Limb (tissue), 2 donors: ENCODE measurements around the gene KRT6B.
"Not testable (repeated sequence)": the region's sequence is repeated elsewhere in the genome, so short reads cannot be mapped to it uniquely, and the experiment has no call there.

Source experiments
- DNase-seq, 2 donors: peaks; one replicate each; pipeline ENCODE4 v3.0.0-alpha.2; 2016; ENCODE audit errors: extremely low spot score in 2 of 2

Gene KRT6B

GRCh38 chr12:52413202-52413601 lies 38.7 kb downstream of the KRT6B start:
- no peak for DNase-seq

- DNase-seq, result no peak
These were observed 40.1 kb downstream of the KRT6B start for GRCh38 chr12:52411815-52412214.

DNA sequence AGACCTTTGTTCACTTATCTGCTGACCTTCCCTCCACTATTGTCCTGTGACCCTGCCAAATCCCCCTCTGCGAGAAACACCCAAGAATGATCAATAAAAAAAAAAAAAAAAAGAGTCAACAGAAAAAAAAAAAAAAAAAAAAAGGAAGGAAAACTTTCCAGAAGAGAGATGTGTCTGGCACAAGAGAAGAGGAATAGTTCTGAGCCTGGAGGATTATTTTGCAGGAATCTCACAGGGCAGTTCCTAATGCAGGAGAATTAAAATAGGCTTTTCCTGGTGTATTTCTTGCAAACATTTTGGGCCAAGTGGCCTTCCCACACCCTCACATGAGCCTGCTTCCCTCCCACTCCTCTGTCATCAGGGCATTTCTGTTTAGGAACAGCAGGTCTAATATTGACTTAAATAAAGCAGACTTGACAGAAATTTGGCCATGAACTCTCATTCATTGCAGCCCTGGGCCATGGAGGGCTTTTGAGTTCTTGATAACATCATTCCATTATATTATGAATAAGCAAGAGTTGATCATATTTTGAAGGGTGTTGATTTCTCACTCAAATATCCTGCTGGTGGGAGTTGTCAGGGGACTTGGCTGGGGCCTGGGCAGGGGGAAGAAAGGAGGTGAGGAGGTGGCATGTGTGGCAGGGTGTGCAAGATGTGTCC lies 41.2 kb downstream of the KRT6B start:
- DNase-seq, result not testable (repeated sequence)

DNA sequence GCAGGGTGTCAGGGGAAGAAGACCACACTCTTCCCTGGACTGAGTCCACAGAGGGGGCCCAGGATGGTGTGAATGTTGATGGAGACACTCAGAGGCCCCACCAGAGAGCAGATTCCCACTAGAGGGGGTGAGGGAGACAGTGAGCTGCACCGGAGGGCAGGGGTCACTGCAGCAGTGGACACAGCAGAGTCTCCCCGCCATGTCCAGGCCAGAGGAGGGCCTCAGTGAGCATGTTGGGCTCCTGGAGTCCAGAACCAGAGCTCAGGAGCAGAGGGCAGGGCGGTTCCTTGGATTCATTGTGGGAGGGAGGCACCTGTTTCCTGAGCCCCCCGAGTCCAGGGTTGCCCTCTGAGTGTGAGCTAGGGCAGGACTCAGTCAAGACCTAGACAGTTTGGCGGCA lies 44.0 kb downstream of the KRT6B start:
- no peak for DNase-seq

- no peak for DNase-seq
These were observed 46.0 kb downstream of the KRT6B start, which contains the start of gene KRT82 for GRCh38 chr12:52405922-52406385. KRT82 (minus strand) TSS chr12:52406335; CDS start chr12:52406277, 58 bp downstream.

GRCh38 chr12:52404951-52405350 lies 47.0 kb downstream of the KRT6B start:
- no peak for DNase-seq

- DNase-seq, result no peak
These were observed 48.4 kb downstream of the KRT6B start for GRCh38 chr12:52403561-52403960.

DNA sequence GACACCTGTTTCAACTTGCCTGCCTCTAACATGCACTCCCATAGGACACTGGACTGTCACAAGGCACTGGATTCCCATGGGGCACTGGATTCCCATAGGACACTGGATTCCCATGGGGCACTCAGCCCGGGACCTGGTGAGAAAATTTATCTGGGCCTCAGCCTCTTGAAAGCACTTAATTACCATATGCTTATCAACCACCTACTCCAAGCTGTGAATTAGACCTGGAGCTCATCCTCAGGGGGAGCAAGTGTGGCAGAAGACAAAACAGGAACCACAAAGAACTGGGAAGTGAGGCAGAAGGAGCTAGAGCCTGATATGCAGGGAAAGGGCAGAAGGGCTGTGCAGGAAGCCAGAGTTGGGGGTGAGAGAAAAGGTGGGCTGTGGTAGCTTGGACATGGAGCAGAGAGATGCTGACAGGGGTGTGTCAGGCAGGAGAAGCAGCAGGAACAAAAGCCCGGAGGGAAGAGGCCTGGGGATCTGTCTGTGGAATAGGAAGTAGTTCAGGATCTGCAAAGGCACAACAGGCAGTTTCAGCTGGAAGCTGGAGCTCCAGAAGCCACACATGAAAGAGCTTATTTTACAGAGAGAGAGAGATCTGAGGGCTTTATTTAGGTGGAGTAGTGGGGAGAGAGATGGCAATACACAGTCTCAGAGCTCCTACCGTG lies 48.9 kb downstream of the KRT6B start:
- no peak for DNase-seq

DNA sequence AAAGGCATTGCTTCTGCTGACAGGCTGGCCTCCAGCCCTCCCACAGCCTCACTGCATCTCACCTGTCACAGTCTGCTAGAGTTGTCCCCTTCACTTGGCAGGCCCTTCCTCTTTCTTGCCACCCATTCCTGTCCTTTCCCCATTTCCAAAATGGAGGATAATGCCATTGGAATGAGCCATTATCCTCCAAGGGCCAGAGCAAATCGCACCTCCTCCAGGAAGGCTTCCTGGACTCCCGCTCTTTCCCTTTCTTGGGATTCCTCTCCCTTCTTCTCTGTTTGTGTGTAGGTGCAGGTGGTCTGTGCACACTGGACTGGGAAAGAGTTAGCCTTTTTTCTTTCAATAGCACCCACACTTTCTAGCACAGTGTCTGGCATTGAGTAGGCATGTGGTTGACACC lies 49.6 kb downstream of the KRT6B start:
- no peak for DNase-seq

DNA sequence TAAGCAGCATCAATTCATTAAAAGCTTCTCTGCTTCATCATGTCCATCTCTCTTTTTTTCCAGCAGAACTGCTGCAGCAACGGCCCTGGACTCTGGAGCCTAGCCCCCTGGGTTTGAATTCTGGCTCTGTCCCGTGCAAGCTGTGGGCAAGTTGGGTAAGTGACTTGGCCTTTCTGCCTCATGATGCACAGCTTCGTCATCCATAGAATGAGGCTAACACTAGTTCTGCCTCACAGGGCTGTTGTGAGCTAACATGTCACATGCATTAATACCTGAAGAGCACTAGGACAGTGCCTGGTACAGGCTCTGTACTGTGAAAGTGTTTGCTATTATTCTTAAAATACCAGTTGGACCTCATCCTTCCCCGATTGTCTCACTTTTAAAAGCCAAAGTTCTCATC lies 50.0 kb downstream of the KRT6B start:
- DNase-seq, result no peak

GRCh38 chr12:52401526-52401925 lies 50.4 kb downstream of the KRT6B start:
- DNase-seq, result no peak

GRCh38 chr12:52400906-52401305 lies 51.0 kb downstream of the KRT6B start:
- no peak for DNase-seq

DNA sequence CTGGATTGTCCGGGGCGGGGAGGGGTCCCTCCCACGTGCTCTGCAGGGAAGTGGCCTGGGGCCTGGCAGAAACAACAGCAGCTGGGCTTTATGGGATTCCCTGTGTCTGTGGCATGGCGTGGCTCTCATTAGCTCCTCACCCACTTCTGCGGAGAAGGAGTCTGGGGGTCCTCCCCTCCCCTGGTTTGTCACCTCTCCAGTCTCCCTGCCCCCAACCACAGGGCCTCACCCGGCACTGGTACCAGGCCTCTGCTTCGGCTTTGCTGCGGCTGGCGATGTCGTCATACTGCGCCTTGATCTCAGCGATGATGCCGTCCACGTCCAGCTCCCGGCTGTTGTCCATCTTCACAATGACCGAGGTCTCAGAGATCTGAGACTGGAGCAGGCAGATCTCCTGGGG lies 52.2 kb downstream of the KRT6B start:
- no peak for DNase-seq

DNA sequence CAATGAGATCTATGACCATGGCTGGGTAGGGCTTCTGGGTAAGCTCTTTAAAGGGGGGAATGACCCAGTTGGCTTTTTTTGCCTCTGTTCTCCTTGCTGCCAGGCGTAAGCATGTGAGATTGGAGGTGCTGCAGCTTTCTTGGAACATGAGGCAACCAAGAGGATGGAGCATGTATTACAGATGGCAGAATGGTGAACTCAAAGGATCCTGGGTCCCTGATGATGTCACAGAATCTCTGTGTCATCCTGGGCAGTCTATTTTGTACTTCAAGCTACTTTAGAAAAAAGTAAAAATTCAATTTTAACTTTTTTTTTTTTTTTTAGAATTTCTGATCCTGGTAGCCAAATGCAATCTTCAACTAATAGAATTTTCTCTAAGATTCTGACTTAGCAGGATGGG lies 53.8 kb downstream of the KRT6B start:
- no peak for DNase-seq

DNA sequence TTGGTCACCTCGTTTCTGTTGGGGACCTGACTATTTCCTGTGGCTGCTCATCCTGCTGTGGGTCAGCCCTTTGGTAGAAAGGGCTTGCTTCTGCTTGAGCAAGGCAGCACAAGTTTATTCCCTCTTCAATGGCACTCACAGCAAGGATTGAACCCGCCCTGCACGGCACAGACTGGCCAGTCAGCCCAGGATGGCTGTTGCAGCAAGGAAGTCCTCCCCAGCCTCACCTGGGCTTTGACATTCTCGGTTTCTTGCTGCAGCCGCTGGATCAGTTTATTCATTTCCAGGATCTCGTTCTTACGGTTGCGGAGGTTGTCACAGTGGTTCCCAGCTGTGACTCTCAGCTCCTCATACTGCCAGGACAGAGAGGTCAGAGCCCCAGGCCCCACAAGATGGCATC lies 55.3 kb downstream of the KRT6B start:
- DNase-seq, result no peak
